ENCODE data around the gene AHCYL2.
A peak's percentile ranks its signal among the peaks of the same experiment; 100 is the strongest.
"Not testable (repeated sequence)": the region's sequence is repeated elsewhere in the genome, so short reads cannot be mapped to it uniquely, and the experiment has no call there.

The AHCYL2 gene

DNA sequence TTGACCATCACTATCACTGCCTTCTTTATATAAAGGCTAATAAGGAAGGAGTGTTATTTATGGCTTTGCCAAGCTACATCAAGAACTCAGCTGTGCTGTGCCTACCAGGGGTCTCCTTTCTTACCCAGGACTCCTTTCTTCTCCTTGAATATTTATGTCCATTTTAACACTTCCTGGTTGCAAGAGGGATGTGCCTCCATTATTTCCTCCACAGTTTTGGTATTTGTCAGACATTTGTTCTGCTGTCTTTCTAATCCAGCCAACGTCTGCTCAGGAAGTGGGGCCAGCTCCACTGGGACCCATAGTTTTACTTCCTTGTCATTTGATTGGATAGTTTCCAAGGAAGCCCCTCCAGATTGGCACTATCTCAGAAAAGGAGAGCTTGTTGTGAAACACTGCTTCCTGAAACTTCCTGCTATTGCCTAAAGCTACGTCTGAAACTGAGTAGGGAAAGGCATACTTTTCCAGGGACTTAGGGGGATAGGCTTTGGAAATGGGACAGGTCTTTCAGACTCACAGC is 202.8 kb downstream of the AHCYL2 start:
- no peak for DNase-seq (ENCODE audit: low read depth)

DNA sequence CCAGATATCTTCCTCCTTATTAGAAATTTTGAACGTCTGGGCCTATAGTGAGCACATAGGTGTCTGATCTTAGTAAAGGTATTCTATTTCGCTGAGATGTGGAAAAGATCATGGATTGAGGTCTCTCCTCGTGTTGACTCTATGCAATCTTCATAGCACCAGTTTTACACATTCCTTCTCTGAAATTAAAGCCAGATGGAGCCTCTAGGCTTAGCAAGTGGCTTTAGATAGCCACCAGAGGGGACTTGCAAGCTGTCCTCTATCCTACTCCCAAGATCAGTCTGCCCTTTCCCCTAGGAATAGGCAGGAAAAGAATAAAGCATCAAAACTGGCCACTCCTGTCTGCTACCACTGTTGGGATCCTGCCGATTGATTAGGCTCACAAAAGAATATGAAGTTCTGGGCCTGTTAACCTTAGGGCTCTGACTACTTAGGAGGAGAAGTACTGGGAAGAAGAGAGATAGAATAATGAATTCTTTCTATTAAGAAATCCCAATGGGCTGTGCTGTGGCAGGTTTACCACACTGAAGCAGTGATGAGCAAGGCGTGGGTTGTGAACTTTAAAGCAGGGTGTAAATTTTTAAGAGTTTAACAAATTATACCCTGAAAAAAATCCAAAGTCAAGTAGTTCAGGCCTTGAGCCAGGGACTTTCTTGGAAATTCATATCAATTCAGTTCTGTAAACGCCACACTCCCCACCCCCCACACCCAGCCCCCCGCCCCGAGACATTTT is 207.2 kb downstream of the AHCYL2 start:
- DNase-seq (ENCODE audit: low read depth), result no peak

DNA sequence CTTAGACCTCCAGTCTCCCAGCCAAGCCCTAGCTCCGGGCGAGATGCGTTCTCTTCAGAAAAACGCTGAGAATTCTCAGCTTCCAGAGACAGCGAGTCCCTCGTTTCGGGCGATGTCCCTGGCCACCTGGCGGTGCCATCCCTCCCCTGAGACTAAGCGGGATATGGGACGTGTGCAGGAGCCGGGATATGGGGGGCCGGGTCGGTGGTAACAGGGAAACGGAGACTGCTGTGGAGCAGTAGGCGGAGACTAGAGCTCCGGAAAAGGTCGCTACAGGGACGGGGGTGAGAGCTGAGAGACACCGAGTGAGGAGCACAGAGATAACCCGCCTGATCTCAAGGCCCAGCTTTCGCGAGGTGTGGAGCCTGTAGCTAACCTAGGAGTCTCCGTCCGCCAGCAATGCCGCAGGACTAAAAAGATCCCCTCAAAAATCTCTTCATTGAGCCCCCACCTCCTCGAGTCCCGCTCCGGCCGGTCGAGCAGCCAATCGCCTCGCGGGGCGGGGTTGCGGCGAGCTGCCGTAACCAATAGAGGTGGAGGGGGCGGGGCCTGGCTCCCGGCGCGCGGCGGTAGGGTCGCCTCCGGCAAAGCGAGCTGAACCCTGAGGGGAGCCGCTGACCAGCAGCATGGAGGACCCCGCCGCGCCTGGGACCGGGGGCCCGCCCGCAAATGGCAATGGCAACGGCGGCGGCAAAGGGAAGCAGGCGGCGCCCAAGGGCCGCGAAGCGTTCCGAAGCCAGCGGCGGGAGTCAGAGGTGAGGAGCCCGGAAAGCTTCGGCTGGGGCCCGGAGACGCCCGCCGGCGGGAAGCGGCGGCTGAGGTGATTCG is 209.2 kb downstream of the AHCYL2 start, which contains the start of gene STRIP2:
STRIP2 (plus strand) TSS at position 586 of the 828 bp plus-strand sequence; CDS start at position 627, 41 bp downstream.
- peak; percentile 53 for DNase-seq (ENCODE audit: low read depth)

DNA sequence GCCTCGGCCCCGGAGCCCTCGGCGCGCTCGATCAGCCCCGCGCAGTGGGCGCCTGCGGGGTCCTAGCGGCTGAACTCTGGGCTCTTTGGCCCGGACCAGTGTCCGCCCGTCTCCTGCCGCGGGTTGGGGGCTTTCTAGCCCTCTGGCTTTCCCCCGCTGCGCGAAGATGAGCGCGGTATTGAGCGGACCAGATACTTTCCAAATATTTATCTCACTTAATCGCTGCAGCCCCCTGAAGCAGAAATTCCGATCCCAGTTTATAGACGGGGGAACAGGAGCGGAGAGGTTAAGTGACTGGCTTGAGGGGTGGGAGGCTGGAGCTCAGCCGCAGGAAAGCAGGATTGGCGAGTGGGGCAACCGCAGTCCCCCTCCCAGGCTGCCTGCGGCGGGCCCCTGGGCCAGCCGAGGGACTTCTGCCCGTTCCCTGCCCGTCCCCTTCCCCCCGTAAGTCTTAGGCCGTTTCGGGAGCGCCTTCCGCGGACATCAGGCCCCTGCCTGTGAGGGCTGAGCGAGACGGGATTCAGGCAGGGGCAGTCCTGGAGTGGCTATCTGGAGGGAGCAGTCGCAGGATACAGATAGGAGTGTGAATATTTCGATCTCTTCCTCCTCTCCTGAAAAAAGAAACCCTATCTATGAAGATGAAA is 210.0 kb downstream of the AHCYL2 start:
- peak; percentile 5 for DNase-seq (ENCODE audit: low read depth)

DNA sequence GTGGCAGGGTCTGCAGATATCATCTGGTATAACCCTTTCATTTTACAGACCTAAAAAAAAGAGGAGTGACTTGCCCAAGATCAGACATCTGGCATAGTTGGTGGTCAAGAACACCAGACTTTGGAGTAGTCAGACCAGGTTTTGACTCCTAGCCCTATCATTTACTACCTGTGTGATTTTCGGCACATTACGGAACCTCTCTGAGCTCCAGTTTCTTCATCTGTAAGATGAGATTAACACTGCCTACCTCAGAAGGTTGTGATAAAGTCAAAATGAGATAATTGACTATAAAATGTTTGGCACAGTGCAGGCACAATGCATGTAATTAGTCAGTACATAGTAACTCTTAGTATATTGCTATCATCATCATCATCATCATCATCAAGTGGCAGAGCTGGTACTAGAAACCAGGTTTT is 210.6 kb downstream of the AHCYL2 start:
- DNase-seq (ENCODE audit: low read depth), result no peak

DNA sequence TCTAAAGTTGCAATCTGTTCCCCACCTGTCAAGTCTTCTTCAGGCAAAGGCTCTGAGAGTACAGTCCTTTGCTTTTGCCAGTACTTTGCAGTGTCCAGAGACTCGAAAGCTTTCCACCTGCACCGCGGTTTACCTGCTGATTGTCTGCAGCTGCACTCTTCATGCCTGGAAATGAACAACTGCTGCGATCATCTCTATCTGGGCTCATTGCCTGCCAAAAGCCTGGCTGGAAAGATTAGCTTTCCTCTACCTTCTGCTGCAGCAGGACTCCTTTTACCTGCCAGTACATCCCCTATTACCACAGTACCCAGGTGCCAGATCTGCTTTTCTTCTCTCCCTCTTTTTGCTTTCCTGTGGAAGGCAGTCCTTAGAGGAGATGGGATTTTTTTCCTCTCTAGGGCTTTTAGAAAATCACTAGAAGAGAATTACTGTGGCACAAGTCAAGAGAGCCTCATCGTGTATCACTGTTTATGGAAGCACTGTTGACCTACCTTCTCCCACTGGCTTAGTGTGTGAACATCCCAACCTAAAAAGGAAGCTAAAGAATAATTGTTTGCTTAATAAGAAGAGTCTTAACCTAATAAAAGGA is 211.6 kb downstream of the AHCYL2 start:
- DNase-seq (ENCODE audit: low read depth), result no peak

DNA sequence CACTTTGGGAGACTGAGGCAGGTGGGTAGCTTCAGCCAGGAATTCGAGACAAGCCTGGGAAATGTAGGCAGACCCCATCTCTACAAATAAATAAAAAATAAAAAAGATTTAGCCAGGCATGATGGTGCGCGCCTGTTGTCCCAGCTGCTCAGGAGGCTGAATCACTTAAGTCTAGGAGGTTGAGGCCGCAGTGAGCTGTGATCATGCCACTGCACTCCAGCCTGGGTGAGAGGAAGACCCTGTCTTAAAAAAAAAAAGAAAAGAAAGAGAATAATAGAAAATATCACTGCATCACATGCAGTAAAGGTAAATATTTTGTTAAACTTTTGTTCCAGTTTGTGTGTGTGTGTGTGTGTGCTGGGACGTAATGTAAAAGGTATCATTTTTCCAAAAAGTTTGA is 212.4 kb downstream of the AHCYL2 start:
- no peak for DNase-seq (ENCODE audit: low read depth)

DNA sequence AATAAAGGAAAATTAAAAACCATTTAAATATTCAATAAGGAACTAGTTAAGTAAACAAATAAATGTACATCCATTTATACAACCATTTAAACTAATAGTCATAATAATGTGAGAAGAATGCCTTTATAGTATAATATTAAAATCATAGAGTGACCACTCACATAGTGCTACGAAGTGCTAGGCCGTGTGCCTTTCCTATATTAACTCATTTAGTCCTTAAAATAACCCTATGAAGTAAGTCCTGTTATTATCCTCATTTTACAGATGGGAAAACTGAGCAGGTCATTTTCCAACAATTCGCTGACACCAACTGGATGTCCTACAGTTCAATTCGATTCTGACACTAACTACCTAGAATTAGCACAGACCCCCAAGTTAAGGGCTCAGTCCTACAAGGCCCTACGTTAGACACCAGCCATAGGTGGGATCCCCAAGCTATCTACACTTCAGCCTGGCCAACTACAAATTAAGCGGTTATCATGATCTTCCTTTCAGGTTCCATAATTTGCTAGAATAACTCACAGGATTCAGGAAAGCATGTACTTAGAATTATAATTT is 213.5 kb downstream of the AHCYL2 start:
- no peak for DNase-seq (ENCODE audit: low read depth)

DNA sequence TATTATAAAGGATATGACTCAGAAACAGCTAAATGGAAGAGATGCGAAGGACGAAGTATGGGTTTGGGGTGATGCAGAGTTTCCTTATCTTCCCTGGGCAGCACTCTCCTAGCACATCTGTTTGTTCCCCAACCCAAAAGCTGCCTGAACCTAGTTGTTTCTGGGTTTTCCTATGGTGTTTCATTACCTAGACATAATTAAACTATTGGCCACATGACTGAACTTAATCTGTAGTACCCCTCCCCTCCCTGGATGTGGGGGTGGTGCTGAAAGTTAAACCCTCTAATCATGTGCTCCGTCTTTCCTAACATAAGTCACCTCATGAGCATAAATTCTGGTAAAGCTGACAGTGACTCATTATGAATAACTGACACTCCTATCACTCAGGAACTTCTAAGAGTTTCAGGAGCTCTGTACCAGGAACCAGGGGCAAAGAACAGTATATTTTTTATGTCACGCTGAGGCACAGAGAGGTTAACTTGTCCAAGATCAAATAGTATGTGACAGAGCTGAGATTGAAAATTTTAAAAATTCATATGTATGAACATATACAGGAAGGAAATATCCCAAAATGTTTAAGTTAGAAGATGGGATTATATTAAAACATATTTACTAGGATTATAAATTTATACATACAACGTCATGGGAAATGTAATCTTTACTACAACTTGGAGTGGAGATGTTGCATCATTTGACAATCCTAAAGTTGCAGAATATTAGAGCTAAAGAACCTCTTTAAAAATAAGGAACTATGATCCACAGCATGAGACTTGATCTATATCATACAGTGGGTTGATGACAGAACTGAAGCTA is 214.2 kb downstream of the AHCYL2 start:
- DNase-seq (ENCODE audit: low read depth), result no peak

DNA sequence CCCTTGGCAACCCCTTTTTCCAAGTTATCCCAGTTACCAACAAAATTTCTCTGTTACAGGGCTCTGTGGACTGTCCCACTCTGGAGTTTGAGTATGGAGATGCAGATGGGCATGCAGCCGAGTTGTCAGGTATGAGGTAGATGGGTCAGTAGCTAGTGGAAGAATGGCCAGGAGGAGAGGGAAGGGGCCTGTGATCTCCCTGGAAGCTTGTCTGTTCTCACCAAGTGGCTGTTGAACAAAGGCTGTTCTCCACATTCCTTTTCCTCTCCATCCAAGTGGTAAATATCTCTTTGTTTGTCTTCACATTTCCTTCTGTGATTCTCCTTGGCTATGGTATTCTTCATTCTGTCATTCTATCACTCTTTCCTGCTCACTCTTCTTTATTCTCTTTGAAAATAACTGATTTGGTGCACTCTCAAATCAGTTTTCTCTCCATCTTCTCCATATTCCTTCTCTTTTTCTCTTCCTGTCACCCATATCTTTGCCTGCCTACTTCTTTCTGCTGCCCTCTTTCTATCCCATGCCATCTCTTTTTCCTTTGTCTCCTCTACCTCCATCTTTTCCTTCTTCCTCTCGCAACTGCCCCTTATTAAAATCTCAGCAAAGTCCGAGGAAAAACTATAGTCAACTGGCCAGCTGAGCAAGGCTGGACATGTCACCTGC is 215.3 kb downstream of the AHCYL2 start:
- DNase-seq (ENCODE audit: low read depth), result no peak

DNA sequence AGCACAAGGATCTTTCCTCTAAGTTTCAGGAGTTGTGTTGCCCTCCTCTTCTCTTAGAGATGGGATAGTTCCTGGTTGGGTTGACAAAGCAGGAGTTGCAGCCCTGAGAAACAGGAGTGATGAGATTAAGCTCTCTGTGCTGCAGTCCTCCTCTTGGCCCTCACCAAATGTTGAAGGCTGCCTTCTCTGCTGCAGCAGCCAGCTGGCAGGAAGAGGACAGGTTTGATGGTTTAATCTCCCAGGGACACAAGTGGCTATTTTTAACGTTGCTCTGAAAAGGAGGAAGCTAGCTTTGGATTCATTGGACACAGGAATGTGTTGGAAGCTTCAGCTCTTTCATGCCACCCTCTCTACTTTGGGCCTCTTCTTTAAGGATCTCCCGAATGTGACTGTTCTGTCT is 218.8 kb downstream of the AHCYL2 start:
- DNase-seq (ENCODE audit: low read depth), result no peak

DNA sequence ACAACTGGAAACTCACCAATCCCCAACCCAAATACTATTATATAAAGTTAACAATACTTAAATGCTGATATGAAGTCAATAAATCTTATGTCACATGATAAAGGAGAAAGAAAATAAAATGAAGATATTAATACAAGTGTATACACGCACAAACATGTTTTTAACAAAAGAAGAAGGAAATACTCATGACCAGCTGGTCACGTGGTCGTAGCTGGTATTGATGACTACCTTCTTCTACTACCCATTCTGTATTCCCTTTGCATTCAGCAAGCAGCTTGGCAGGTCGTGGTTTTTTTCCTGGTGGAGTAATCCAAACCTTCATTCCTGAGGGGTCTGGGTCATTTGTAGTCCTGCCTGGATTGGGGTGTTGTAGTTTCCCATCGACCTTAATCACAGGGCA is 219.9 kb downstream of the AHCYL2 start:
- not testable (repeated sequence) for DNase-seq (ENCODE audit: low read depth)

DNA sequence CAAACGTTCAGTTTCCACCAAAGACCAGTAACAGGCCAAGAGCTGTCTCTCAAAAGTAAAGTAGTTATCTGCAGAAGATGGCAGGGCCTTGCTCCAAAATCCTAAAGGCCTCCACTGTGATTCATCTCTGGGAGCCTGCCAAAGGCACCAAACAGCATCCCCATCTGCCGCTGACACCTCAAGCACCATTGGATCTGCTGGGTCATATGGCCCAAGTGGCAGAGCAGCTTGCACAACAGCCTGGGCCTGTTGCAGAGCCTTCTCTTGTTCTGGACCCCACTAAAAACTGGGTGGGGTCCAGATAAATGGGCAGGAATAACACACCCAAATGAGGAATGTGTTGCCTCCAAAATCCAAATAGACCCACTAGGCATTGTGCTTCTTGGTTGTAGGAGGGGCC is 222.1 kb downstream of the AHCYL2 start:
- not testable (repeated sequence) for DNase-seq (ENCODE audit: low read depth)

DNA sequence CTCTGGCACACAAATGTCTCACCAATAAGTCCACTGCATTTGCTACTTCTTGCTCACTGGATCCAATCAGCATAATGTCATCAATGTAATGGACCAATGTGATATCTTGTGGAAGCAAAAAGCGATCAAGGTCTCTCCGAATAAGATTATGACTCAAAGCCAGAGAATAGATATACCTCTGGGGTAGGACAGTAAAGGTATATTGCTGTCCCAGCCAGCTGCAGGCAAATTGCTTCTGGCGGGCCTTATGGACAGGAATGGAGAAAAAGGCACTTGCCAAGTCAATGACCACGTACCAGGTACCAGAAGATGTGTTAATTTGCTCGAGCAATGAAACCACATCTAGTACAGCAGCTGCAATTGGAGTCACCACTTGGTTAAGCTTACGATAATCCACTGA is 222.6 kb downstream of the AHCYL2 start:
- DNase-seq (ENCODE audit: low read depth), result not testable (repeated sequence)

DNA sequence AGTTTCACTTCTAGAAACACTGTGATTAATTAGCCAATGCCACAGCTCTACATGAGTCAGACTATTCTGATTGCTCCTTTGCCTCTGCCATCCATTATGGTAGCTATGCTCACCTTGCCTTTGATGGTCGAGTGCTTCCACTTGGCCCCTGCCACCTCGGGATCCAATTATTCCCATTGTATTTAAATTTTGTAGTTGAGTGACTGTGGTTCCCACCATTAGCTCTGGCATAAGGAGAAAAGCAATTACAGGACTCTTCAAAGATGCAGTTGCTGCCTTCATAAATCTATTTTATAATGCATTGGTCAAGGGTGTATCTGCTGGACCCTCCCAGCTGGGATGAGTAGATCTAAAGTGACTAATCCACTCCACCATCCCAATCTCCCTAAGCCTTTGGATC is 223.8 kb downstream of the AHCYL2 start:
- DNase-seq (ENCODE audit: low read depth), result not testable (repeated sequence)

DNA sequence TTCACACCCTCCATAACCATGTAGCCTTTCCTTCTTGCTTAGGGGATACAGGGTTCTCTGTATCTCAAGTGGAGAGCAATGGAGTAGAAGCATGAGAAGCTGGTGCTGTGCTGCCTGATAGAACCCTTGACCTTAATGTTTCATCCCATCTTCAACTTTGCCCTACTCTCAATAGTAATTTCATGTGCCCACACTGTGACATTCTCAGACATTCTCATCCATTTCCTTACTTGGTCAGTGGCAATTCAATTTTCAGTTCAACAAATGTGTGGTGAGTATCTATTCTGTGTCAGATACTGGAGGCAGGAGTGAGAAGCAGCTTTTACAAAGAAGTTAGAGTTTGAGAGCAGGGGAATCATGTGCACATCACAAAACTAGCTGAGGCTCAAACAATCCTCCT is 225.5 kb downstream of the AHCYL2 start:
- no peak for DNase-seq (ENCODE audit: low read depth)

DNA sequence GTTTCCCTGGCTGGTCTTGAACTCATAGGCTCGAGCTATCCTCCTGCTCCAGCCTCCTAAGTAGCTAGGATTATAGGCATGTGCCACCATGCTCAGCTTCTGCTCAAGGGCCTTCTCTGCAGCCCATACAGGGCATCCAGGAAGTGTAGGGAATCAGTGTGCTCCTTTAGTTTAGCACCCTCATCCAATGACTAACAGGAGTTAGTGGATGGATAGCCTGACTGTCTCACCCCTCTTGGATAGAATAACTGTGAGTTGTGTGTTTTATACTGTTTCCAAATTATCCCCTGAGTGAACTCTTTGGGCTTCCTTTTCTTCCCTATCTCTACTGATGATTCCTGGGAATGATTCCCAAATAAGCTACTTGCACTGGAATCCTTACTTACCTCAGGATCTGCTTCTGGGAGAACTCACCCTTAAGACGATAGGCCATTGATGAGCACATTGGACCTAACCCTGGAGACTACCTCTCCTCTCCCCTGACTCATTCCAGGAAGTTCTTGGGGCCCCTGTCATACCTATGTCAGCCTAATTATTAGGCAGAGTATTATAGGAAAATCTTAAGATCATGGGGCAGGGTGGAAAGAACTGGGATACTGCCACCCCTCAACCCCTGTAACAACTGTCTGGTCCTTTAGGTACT is 227.9 kb downstream of the AHCYL2 start:
- DNase-seq (ENCODE audit: low read depth), result no peak

DNA sequence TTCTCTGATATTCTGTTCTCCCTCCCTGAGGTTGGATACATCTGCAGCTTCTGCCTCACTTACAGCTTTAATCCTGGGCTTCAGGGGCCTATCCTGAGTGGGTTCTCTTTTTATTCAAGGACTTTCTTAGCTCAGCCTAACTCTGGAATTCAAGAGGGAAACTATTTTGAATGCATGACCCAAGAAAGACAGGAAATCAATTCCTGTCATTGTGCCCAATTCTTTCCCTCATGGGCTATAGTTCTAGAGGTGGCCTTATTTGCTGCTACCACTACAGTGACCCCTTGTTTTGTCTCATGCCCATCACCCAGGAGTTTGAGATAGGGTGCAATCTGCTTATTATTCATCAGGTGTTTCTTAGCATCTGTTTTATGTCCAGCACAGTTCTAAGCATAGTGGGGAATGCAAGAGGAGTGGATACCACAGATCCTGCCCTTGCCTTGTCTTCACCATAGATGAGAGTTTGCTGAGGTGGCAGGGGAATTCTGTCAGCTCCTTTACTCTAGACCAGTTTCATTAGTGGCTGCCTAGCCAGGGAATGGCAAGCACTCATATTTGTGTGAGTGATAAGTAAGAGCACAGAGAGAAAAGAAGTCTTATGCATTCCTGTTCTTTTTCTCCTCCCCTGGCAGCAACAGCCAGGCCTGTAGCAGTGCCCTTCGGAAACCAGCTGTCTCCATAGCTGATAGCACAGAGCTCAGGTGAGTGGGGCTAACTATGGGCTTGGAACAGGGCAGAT is 228.8 kb downstream of the AHCYL2 start:
- no peak for DNase-seq (ENCODE audit: low read depth)

DNA sequence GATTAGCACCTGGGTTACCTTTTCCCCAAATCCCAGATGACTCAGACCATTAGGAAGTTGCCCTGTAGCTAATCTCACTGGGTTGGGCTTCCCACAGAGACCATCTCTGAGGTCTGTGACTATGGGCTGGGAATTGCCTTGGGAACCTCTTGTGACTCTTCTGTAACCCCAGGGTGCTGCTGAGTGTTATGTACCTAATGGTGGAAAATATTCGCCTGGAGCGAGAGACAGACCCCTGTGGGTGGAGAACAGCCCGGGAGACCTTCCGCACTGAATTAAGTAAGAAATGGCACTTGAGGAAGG is 229.4 kb downstream of the AHCYL2 start:
- no peak for DNase-seq (ENCODE audit: low read depth)
